H9 (cell line): ENCODE data around the gene FARP1. TPM values are rescaled to one million over a fixed set of nuclear protein-coding genes. Genes with fewer than 3 reads are reported as not detected.

Experiments used
- DNase-seq: peaks from one replicate; pipeline ENCODE4 v3.0.0-alpha.2; 2017
- H2AFZ ChIP-seq: one replicate; pipeline ENCODE4 v1.6.1; 2013; ENCODE audit warnings: mild to moderate bottlenecking, low read length, control low read depth, moderate library complexity
- H2AK5ac ChIP-seq: 2 replicates; pipeline ENCODE4 v1.6.1; 2013; ENCODE audit warnings: low read length, control low read depth, mixed read lengths; ENCODE audit not compliant: insufficient read length
- H2BK120ac ChIP-seq: one replicate; pipeline ENCODE4 v1.6.1; 2013; ENCODE audit warnings: low read depth, mild to moderate bottlenecking, low read length, control low read depth, inconsistent platforms; ENCODE audit not compliant: poor library complexity, severe bottlenecking
- H2BK12ac ChIP-seq: 2 replicates; pipeline ENCODE4 v1.6.1; 2013; ENCODE audit warnings: low read length, control low read depth, mixed read lengths, low read depth; ENCODE audit not compliant: insufficient read length
- H2BK15ac ChIP-seq: 2 replicates; pipeline ENCODE4 v1.6.1; 2013; ENCODE audit warnings: low read depth, low read length, control low read depth
- H2BK20ac ChIP-seq: one replicate; pipeline ENCODE4 v1.6.1; 2013; ENCODE audit warnings: low read depth, mild to moderate bottlenecking, low read length, control low read depth, inconsistent platforms; ENCODE audit not compliant: poor library complexity, severe bottlenecking
- H2BK5ac ChIP-seq: 2 replicates; pipeline ENCODE4 v1.6.1; 2013; ENCODE audit warnings: low read length, control low read depth, mixed read lengths; ENCODE audit not compliant: insufficient read length
- H3K14ac ChIP-seq: 2 replicates; pipeline ENCODE4 v1.6.1; 2013; ENCODE audit warnings: low read length, control low read depth; ENCODE audit not compliant: insufficient read depth
- H3K18ac ChIP-seq: 2 replicates; pipeline ENCODE4 v1.6.1; 2013; ENCODE audit warnings: low read depth, mild to moderate bottlenecking, mixed read lengths, low read length, control low read depth; ENCODE audit not compliant: insufficient read length
- H3K23ac ChIP-seq: 2 replicates; pipeline ENCODE4 v1.6.1; 2013; ENCODE audit warnings: low read length, control low read depth, mixed read lengths, low read depth; ENCODE audit not compliant: insufficient read length
- H3K23me2 ChIP-seq: 2 replicates; pipeline ENCODE4 v1.6.1; 2013; ENCODE audit warnings: low read depth, mild to moderate bottlenecking, mixed read lengths, low read length, control low read depth; ENCODE audit not compliant: insufficient read length, poor library complexity, severe bottlenecking
- H3K27ac ChIP-seq: 2 replicates; pipeline ENCODE4 v1.5.1; 2013; ENCODE audit warnings: low read length, control low read depth, mixed read lengths, low read depth; ENCODE audit not compliant: insufficient read length
- H3K27me3 ChIP-seq: 2 replicates; pipeline ENCODE4 v1.6.1; 2013; ENCODE audit warnings: low read length, control low read depth, inconsistent platforms; ENCODE audit not compliant: insufficient read depth
- H3K4ac ChIP-seq: 2 replicates; pipeline ENCODE4 v1.6.1; 2013; ENCODE audit warnings: low read depth, mild to moderate bottlenecking, control low read depth, inconsistent platforms, low read length, moderate library complexity
- H3K4me1 ChIP-seq: 2 replicates; pipeline ENCODE4 v1.6.1; 2013; ENCODE audit warnings: low read length, control low read depth, inconsistent platforms; ENCODE audit not compliant: insufficient read depth
- H3K4me2 ChIP-seq: 2 replicates; pipeline ENCODE4 v1.6.1; 2013; ENCODE audit warnings: low read length, control low read depth, mixed read lengths; ENCODE audit not compliant: insufficient read length, insufficient read depth
- H3K56ac ChIP-seq: 2 replicates; pipeline ENCODE4 v1.6.1; 2013; ENCODE audit warnings: low read depth, mild to moderate bottlenecking, mixed read lengths, low read length, control low read depth; ENCODE audit not compliant: insufficient read length
- H3K79me1 ChIP-seq: 2 replicates; pipeline ENCODE4 v1.6.1; 2013; ENCODE audit warnings: low read depth, mild to moderate bottlenecking, moderate library complexity, low read length, control low read depth, inconsistent platforms; ENCODE audit not compliant: insufficient read depth, poor library complexity, severe bottlenecking
- H3K79me2 ChIP-seq: 2 replicates; pipeline ENCODE4 v1.6.1; 2013; ENCODE audit warnings: low read length, control low read depth, inconsistent platforms; ENCODE audit not compliant: insufficient read depth
- H3K9ac ChIP-seq: 2 replicates; pipeline ENCODE4 v1.6.1; 2013; ENCODE audit warnings: low read length, control low read depth, mixed read lengths; ENCODE audit not compliant: insufficient read length; ENCODE audit errors: extremely low read depth
- H3K9me3 ChIP-seq: one replicate; pipeline ENCODE4 v1.6.1; 2013; ENCODE audit warnings: low read depth, low read length, inconsistent platforms; ENCODE audit not compliant: control insufficient read depth
- H3T11ph ChIP-seq: one replicate; pipeline ENCODE4 v1.6.1; 2013; ENCODE audit warnings: mild to moderate bottlenecking, low read length, control low read depth, inconsistent platforms
- H4K20me1 ChIP-seq: one replicate; pipeline ENCODE4 v1.6.1; 2013; ENCODE audit not compliant: control insufficient read depth, insufficient read length, insufficient read depth
- H4K5ac ChIP-seq: 2 replicates; pipeline ENCODE4 v1.6.1; 2013; ENCODE audit warnings: low read depth, mild to moderate bottlenecking, mixed read lengths, low read length, control low read depth; ENCODE audit not compliant: insufficient read length
- H4K8ac ChIP-seq: replicated peaks from 2 replicates; pipeline ENCODE4 v1.6.1; 2013; ENCODE audit warnings: low read length, control low read depth, mixed read lengths, low read depth; ENCODE audit not compliant: insufficient read length
- H4K91ac ChIP-seq: 2 replicates; pipeline ENCODE4 v1.6.1; 2013; ENCODE audit warnings: low read depth, mild to moderate bottlenecking, moderate library complexity, mixed read lengths, low read length, control low read depth; ENCODE audit not compliant: insufficient read length
- H3K27ac Mint-ChIP-seq, 3 experiments: 2 replicates in 2 of 3; 3 replicates in 1 of 3; pipeline ENCODE4 v1.8.0; 2020 to 2021; ENCODE audit warnings: mixed read lengths in 3 of 3, mild to moderate bottlenecking in 1 of 3, moderate library complexity in 1 of 3
- H3K27me3 Mint-ChIP-seq: 2 replicates; pipeline ENCODE4 v1.8.0; 2021; ENCODE audit warnings: low read depth, mild to moderate bottlenecking, moderate library complexity, mixed read lengths
- H3K36me3 Mint-ChIP-seq, 3 experiments: 2 replicates in 2 of 3; 3 replicates in 1 of 3; pipeline ENCODE4 v1.8.0; 2020 to 2021; ENCODE audit warnings: low read depth in 3 of 3, mixed read lengths in 3 of 3; ENCODE audit not compliant: insufficient read depth in 1 of 3
- H3K4me1 Mint-ChIP-seq, 2 experiments: 2 replicates each; pipeline ENCODE4 v1.8.0; 2020; ENCODE audit warnings: mixed read lengths in 2 of 2
- H3K4me3 Mint-ChIP-seq, 2 experiments: 2 replicates in 1 of 2; 3 replicates in 1 of 2; pipeline ENCODE4 v1.8.0; 2020 to 2021; ENCODE audit warnings: mild to moderate bottlenecking in 2 of 2, mixed read lengths in 2 of 2, moderate library complexity in 1 of 2
- H3K9me3 Mint-ChIP-seq, 2 experiments: 2 replicates in 1 of 2; 3 replicates in 1 of 2; pipeline ENCODE4 v1.8.0; 2020; ENCODE audit warnings: mild to moderate bottlenecking in 2 of 2, mixed read lengths in 2 of 2, moderate library complexity in 1 of 2
- WGBS: extraction: QIAGEN DNeasy Blood & Tissue Kit; methylation state at CpG from one replicate; pipeline ENCODE4 v1.1.7; 2013; ENCODE audit warnings: missing lambda C conversion rate, low lambda C conversion rate, mixed read lengths; ENCODE audit not compliant: insufficient read length; ENCODE audit errors: extremely low coverage; 5-methylcytosine and 5-hydroxymethylcytosine counted together
- total RNA-seq: library from RNA; stranded (reverse); gene quantifications from 2 replicates; pipeline ENCODE4 v1.2.1, GENCODE V29; 2021
- TF ChIP-seq, protein P1 (sequence below): fragments of 200-600 bp; sonication (generic); conservative IDR thresholded peaks from 3 replicates; pipeline ENCODE4 v1.8.0; 2021; ENCODE audit warnings: antibody characterized with exemption, mild to moderate bottlenecking

The FARP1 gene
- total RNA-seq, 1 experiment from 2014 or later = 95.9 TPM

- peaks cover 3% of the 10 kb centered on the region for H3K23me2 ChIP-seq
- H3K4me3 Mint-ChIP-seq = no peak overlapping the region
- H3K27ac Mint-ChIP-seq = peak overlapping the region in 1 of 3 experiments; percentile 49; a peak in 1 of 7 replicates
- H2AK5ac ChIP-seq = no peak overlapping the region
- no peak overlapping the region for H2BK120ac ChIP-seq
- no peak overlapping the region for H3K18ac ChIP-seq
- H3T11ph ChIP-seq = no peak overlapping the region
- TF ChIP-seq, protein P1, sequence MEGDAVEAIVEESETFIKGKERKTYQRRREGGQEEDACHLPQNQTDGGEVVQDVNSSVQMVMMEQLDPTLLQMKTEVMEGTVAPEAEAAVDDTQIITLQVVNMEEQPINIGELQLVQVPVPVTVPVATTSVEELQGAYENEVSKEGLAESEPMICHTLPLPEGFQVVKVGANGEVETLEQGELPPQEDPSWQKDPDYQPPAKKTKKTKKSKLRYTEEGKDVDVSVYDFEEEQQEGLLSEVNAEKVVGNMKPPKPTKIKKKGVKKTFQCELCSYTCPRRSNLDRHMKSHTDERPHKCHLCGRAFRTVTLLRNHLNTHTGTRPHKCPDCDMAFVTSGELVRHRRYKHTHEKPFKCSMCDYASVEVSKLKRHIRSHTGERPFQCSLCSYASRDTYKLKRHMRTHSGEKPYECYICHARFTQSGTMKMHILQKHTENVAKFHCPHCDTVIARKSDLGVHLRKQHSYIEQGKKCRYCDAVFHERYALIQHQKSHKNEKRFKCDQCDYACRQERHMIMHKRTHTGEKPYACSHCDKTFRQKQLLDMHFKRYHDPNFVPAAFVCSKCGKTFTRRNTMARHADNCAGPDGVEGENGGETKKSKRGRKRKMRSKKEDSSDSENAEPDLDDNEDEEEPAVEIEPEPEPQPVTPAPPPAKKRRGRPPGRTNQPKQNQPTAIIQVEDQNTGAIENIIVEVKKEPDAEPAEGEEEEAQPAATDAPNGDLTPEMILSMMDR = no peak
- no peaks in the 10 kb centered on the region for H3K27me3 ChIP-seq
- H4K20me1 ChIP-seq = no peaks in the 10 kb centered on the region
- peaks cover 2% of the 10 kb centered on the region for H3K79me2 ChIP-seq
- H3K23ac ChIP-seq = no peak overlapping the region
- H3K36me3 Mint-ChIP-seq = peaks cover 4 to 17% (median 10%) of the 10 kb centered on the region in 3 experiments; a peak in 4 of 7 replicates
- H3K4me2 ChIP-seq = no peak overlapping the region
- DNase-seq = no peak
- peaks cover 12% of the 10 kb centered on the region for H3K79me1 ChIP-seq
- no peak overlapping the region for H3K9ac ChIP-seq
- peaks cover 5% of the 10 kb centered on the region; the same call in 1 of the 2 replicates for H3K4me1 ChIP-seq
- WGBS = no CpG with 5 or more reads among the region's 4 CpGs
- no peak overlapping the region for H2BK15ac ChIP-seq
- no peak overlapping the region for H4K91ac ChIP-seq
- H2AFZ ChIP-seq = no peak overlapping the region
- no peak overlapping the region for H2BK20ac ChIP-seq
- no peaks in the 10 kb centered on the region for H3K9me3 ChIP-seq
- H3K56ac ChIP-seq = no peak overlapping the region
- H3K4me1 Mint-ChIP-seq = peaks cover 35 to 39% of the 10 kb centered on the region in 2 experiments
- H3K9me3 Mint-ChIP-seq = no peaks in the 10 kb centered on the region
- H3K14ac ChIP-seq = no peak overlapping the region
- H4K8ac ChIP-seq = no peak overlapping the region
- H2BK12ac ChIP-seq = no peak overlapping the region
- H3K27ac ChIP-seq = no peak overlapping the region
- no peak overlapping the region for H3K4ac ChIP-seq
- H3K27me3 Mint-ChIP-seq = no peaks in the 10 kb centered on the region
- no peak overlapping the region for H4K5ac ChIP-seq
- no peak overlapping the region for H2BK5ac ChIP-seq
These were observed 39.3 kb downstream of the FARP1 start for GRCh38 chr13:98182153-98182552.
